ENCODE data around the gene RHOA. TPM values are rescaled to one million over a fixed set of nuclear protein-coding genes. Genes with fewer than 3 reads are reported as not detected.

Gene RHOA
- total and polyA plus RNA-seq, 2 of the 13 experiments (the other 11 are each of a cell fraction or from before 2014, with no cell fraction given): 131 to 177 TPM

- TF ChIP-seq, protein P1, sequence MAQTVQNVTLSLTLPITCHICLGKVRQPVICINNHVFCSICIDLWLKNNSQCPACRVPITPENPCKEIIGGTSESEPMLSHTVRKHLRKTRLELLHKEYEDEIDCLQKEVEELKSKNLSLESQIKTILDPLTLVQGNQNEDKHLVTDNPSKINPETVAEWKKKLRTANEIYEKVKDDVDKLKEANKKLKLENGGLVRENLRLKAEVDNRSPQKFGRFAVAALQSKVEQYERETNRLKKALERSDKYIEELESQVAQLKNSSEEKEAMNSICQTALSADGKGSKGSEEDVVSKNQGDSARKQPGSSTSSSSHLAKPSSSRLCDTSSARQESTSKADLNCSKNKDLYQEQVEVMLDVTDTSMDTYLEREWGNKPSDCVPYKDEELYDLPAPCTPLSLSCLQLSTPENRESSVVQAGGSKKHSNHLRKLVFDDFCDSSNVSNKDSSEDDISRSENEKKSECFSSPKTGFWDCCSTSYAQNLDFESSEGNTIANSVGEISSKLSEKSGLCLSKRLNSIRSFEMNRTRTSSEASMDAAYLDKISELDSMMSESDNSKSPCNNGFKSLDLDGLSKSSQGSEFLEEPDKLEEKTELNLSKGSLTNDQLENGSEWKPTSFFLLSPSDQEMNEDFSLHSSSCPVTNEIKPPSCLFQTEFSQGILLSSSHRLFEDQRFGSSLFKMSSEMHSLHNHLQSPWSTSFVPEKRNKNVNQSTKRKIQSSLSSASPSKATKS (CRISPR knock-in tag; IDR thresholded peaks at IDR 0.05): no peak
- peak; percentile 63; the same call in 1 of the 2 replicates for TF ChIP-seq KAT8 (CRISPR knock-in tag; IDR thresholded peaks at IDR 0.05)
- peak; percentile 13; the same call in 1 of the 2 replicates for TF ChIP-seq KMT2A (CRISPR knock-in tag; IDR thresholded peaks at IDR 0.05)
- TF ChIP-seq HNRNPK (IDR thresholded peaks at IDR 0.05; ENCODE audit: low read depth, low read length, poor library complexity, severe bottlenecking): no peak
- TF ChIP-seq, protein P2, sequence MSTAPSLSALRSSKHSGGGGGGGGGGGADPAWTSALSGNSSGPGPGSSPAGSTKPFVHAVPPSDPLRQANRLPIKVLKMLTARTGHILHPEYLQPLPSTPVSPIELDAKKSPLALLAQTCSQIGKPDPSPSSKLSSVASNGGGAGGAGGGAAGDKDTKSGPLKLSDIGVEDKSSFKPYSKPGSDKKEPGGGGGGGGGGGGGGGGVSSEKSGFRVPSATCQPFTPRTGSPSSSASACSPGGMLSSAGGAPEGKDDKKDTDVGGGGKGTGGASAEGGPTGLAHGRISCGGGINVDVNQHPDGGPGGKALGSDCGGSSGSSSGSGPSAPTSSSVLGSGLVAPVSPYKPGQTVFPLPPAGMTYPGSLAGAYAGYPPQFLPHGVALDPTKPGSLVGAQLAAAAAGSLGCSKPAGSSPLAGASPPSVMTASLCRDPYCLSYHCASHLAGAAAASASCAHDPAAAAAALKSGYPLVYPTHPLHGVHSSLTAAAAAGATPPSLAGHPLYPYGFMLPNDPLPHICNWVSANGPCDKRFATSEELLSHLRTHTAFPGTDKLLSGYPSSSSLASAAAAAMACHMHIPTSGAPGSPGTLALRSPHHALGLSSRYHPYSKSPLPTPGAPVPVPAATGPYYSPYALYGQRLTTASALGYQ (CRISPR knock-in tag; IDR thresholded peaks at IDR 0.05): no peak
- TF ChIP-seq MBD4 (IDR thresholded peaks at IDR 0.05; ENCODE audit: borderline replicate concordance, low read length): no peak
- TF ChIP-seq HIVEP1 (CRISPR knock-in tag; IDR thresholded peaks at IDR 0.05): peak; percentile 20; the same call in 1 of the 2 replicates
- TF ChIP-seq ZFP36 (IDR thresholded peaks at IDR 0.05; ENCODE audit: borderline replicate concordance, low read depth, low read length, partially characterized antibody): no peak
- no peak for TF ChIP-seq MYPOP (CRISPR knock-in tag; IDR thresholded peaks at IDR 0.05)
- peak; percentile 92 for TF ChIP-seq ZEB1 (IDR thresholded peaks at IDR 0.05; ENCODE audit: insufficient replicate concordance, low read depth)
- TF ChIP-seq, protein P3, sequence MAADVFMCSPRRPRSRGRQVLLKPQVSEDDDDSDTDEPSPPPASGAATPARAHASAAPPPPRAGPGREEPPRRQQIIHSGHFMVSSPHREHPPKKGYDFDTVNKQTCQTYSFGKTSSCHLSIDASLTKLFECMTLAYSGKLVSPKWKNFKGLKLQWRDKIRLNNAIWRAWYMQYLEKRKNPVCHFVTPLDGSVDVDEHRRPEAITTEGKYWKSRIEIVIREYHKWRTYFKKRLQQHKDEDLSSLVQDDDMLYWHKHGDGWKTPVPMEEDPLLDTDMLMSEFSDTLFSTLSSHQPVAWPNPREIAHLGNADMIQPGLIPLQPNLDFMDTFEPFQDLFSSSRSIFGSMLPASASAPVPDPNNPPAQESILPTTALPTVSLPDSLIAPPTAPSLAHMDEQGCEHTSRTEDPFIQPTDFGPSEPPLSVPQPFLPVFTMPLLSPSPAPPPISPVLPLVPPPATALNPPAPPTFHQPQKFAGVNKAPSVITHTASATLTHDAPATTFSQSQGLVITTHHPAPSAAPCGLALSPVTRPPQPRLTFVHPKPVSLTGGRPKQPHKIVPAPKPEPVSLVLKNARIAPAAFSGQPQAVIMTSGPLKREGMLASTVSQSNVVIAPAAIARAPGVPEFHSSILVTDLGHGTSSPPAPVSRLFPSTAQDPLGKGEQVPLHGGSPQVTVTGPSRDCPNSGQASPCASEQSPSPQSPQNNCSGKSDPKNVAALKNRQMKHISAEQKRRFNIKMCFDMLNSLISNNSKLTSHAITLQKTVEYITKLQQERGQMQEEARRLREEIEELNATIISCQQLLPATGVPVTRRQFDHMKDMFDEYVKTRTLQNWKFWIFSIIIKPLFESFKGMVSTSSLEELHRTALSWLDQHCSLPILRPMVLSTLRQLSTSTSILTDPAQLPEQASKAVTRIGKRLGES (CRISPR knock-in tag; IDR thresholded peaks at IDR 0.05; ENCODE audit: borderline replicate concordance): no peak
- TF ChIP-seq FOXK2 (IDR thresholded peaks at IDR 0.05): peak; percentile 39; the same call in 1 of the 2 replicates
- TF ChIP-seq SRSF4 (IDR thresholded peaks at IDR 0.05; ENCODE audit: low read depth, low read length, poor library complexity, severe bottlenecking): no peak
- no peak for TF ChIP-seq REL (CRISPR knock-in tag; conservative IDR thresholded peaks at IDR 0.05)
Measured at GRCh38 chr3:49422379-49423248, 10.8 kb upstream of the RHOA start, which contains the start of gene AMT (continued).
